NCI-H2196 treated with DMSO at 0.1 percent for 48 hours (cell line): ENCODE results near the gene DPM3.
"Not testable (repeated sequence)": the region's sequence is repeated elsewhere in the genome, so short reads cannot be mapped to it uniquely, and the experiment has no call there.

ENCODE experiments used
- DNase-seq: peaks from one replicate; lab custom pipeline; 2025; ENCODE audit not compliant: unreplicated experiment; lab: John Stamatoyannopoulos, UW

The DPM3 gene

DNA sequence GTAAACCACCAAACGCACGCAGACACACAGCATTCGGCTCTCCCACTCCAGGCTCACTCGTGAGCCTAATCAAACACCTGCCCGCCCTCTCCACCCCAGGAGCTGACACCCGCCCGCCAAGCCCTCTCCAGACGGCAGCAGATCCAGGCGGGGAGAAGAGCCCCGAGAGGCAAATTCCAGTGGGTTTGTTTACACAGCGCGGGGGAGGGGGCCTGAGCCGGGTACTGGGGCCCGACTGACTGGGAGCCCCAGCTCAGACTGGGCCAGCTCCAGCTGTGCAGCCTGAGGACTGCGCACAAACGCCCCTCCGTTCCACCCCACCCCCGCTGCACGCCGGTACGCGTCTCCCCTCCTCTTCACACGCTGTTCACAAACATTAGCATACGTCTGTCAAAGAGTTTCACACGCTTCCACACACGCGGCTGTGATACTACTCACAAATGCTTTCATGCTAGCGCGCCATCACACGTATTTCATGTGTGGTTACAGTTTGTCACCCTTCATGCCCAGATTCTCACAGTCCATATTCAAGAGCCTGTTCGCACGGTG lies 13.7 kb downstream of the DPM3 start:
- DNase-seq, result peak; percentile 62

DNA sequence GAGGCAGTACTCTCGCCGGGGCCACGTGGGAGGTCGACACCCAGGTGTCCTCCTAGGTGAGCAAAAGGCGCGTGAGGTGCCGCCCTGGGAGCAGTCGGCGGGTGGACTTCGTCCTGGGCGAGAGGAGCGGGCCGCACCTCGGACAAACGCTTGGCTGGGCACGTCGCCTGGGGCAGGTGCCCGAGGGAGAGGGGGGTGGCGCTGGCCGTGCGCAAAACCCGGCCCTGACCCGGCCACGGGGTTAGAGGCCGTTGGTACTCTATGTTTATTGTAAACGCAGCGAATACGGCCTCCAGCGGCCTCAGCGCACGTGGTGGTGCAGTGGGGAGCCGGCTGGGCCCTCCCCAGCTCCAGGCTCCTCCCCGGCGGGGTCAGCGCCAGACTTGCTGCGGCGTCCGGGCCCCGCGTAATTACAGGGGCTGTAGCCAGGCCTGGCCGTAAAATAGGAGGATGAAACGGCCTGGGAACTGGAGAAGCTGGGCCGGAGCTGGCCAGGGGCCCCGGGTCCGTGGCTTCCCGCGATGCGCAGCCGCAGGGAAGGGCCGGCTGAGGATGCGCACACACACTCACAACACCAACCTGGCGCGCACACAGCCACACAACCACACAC lies 14.3 kb downstream of the DPM3 start:
- peak; percentile 63 for DNase-seq

DNA sequence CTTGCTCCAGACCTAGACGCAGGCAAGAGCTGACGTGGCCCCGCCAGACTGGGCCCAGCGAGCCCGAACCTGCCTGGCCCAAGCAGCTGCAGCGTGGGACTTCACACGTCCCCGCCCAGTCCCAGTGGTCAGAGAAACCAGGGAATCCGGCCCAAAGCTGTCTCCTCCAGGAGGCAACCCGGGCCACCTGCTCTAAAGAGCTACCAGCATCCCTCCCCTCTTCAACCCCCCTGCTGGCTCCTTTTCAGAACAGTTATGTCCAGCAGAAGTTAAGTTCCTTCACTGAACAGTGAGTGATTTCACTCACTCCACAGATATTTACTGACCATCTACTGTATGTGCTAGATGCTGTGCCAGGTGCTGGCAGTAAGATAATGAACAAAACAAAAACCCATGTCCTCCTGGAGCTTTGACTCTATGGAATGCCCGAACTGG lies 14.8 kb downstream of the DPM3 start:
- DNase-seq, result no peak

DNA sequence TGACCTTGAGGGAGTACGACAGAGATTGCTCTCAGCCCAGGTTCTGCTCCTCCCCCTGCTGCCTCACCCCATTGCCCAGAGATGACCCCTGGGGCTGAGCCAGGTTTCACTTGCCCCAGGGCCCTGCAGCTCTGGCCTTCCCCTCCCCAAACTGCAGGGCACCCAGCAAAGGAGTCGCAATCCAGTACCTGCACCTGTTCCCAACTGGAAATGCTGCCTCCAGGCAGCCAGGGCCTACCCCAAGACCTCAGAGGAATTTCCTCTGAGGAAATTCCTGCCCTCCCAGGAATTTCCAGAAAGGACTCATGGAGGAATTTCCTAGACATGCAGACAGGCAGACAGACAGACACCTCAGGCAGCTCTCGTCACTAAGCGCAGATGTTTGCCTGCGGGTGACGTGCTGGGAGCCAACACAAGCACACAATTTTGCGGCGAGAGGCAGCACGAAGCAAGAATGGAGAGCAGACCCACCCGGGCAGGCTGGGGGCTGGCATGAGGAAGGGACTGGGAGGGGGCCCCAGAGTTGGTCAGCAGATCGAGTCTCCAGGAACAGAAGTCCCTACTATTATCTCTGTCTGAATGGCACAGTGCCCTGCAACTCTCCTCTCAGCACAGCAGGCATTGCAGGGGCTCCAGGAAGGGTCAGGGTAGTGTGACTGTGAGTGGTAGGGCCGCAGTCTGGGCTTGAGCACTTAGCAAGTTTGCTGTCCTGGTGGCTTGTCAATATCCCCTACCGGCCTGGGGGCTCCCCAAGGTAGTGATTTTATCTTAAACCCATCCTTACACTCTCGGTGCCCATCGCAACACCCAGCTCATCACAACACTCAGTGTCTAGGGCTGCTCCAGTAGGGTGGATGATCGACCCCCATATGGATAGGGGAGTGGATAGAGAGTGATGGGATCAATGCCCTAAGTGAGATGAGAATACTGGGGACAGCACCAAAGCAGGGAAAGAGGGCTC lies 15.5 kb downstream of the DPM3 start:
- DNase-seq, result no peak

DNA sequence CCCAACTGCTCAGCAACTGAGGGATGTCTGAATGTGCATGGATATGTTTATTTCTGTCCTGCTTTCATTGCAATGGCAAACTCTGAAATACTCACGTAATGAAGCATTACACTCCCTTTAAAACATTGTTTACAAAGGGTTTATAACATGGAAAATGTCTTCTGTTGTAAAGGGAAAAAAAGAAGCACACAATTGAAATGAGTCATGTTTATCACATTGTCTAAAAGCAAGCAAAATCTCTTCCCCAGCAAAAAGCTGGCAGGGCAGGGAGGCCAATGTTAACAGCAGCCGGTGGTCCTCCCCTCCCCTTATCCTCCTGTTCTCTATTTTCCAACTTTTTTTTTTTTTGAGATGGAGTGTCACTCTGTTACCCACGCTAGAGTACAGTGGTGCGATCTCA lies 16.5 kb downstream of the DPM3 start:
- DNase-seq, result no peak

DNA sequence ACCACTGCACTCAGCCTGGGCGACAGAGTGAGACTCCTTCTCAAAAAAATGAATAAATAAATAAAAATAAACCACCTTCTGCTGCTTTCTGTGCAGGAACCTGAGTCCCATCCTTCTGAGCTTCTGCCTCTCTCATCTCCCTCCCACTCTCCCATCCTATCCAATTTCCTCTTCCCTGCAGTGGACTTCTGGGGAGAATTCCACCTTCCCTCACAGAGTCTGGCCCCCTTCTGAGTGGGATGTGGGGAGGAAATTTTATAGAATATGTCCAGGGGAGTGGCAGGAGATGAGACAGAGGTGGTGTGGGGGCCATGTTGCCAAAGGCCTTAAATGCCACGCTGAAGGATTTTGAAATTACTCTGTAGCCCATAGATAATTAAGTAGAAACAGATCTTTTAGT lies 18.0 kb downstream of the DPM3 start:
- no peak for DNase-seq

DNA sequence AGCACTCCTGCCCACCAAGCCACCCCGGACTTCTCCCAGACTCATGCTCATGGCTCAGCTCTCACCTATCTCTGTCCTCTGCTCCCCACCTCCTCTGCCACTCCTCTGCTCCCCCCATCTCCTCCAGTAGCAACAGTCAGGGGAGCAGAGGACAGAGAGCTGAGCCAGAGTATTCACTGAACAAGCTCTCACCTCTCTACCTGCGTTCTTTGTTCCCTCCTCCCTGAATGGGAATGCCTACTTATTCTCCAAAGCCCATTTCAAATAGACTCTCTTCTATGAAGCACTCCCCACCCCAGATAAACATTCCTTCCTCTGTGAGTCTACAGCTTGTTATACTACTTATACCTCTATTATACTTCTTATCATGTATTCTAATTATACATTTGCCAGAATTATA lies 19.1 kb downstream of the DPM3 start:
- DNase-seq, result no peak

DNA sequence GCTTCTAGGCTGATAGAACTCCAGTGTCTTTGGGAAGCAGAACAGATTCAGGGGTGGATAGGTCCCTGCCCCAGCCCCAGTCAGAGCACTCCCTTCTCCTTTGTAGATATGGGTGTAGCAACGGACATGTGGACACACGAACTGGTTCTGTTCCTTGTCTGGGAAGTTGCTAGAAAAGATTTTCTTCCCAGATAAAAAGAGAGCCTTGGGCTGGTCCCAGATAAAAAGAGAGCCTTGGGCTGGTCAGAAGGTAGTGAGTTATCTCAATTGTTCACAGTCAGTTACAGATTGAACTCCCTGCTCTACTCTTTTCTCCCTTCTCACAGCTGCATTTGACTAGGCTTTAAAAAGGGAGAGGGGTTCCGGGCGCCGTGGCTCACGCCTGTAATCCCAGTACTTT lies 20.1 kb downstream of the DPM3 start:
- DNase-seq, result no peak

DNA sequence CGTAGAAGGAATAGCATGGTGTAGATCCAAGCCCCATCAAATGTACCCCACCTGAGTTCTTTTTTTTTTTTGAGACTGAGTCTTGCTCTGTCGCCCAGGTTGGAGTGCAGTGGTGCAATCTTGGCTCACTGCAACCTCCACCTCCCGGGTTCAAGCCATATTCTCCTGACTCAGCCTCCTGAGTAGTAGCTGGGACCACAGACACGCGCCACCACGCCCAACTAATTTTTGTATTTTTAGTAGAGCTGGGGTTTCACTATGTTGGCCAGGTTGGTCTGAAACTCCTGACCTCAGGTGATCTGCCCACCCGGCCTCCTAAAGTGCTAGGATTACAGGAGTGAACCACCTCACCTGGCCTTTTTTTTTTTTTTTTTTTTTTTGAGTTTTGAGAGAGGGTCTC lies 22.2 kb downstream of the DPM3 start:
- not testable (repeated sequence) for DNase-seq

DNA sequence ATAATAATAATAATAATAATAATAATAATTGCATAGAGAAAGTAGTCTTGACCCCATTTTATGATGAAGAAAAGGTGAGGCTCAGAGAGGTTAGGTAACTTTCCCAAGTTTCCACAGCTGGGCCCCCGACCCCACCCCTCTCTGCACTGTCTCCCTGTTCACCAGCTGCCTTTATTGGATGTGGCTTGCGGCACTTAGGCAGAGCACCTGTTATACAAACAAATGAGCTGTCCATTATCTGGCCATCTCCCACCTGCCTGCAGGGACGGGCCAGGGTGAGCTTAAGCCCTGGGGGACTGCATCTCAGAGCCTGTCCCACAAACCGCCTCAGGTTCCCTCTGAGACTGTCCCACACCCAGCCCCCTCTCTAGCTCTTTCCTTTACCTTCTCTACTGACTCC lies 22.7 kb downstream of the DPM3 start:
- no peak for DNase-seq

DNA sequence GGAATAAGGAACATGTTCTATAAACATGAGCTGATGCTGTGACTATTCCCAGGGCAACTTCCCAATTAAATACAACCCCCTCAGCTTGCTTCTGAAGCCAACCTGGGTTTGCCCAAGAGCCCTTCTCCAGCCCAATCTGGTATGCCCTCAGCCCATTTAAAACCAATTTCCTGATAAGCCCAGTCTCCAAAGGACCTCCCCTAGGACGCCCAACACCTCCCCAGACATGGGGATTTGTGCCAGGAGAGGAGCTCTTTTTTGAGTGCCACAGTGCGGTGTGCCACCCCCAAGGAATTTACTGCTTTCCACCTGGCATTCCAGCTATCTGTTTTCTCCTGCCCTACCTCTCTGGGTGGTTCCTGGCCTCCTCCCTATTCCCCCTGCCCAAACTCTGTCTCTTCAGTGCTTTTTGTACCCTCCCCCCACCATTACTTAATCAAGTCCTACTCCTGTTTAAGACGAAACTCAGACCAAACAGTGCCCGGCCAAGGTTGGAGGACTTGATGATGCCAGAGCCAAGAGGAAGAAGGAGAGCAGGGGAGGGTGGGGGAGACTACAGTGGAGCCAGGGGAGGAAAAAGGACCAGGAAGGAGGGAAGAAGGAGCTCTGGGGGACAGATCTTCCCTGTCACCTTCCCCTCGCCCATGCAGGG lies 24.1 kb downstream of the DPM3 start:
- DNase-seq, result no peak

DNA sequence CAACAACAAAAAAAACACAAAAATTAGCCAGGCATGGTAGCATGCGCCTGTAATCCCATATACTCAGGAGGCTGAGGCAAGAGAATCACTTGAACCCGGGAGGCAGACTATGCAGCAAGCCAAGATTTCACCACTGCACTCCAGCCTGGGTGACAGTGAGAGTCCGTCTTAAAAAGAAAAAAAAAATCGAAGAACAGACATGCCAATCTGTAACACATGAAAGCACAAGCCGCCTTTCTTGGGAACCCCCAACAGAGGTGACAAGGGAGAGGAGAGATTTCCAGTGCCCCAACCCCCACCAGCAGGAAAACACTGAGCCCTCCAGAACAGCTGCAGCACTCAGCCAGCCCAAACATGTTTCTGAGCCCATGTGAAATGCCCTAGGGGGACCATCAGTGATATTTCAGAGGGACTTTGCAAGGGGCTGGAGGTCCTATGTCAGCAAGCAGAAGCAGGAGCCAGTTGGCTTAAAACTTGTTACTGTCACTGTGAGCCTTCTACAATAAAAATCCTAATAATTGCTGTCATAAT lies 26.8 kb downstream of the DPM3 start:
- DNase-seq, result no peak

DNA sequence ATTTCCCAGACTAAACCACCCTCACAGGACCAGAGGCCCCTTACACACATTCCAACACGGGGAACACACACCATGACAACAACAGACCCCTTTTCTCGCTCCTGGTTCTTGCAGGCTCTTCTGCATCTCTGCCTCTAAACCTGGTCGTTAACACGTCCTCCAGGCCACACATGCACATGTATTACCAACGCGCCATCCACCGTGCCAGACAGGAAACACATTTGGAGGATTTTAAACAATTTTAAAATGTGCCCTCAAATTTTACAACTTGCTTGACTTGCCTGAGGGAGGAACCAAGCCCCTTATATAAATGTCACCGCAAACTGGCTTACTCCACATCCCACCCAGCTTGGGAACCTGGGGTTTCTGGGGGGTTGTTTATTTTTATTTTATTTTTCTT lies 29.5 kb downstream of the DPM3 start:
- no peak for DNase-seq

DNA sequence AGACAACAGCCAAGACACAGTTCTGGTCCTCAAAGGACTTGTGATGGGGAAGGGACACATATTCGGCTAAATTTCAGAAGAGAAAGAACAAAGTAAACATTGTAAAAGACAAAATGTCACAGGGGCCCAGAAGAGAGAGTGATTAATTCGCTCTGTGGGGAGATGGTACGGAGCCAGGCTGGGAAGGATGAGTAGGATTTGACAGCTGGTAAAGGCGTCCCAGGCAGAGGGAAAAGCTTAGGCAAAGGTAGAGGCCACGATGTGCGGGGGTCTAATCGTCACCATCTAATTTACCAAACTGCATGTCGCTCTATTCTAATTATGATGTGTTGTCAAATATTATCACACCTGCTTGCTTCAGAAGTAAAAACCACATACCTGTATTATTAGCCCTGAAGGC lies 29.9 kb downstream of the DPM3 start:
- DNase-seq, result no peak

DNA sequence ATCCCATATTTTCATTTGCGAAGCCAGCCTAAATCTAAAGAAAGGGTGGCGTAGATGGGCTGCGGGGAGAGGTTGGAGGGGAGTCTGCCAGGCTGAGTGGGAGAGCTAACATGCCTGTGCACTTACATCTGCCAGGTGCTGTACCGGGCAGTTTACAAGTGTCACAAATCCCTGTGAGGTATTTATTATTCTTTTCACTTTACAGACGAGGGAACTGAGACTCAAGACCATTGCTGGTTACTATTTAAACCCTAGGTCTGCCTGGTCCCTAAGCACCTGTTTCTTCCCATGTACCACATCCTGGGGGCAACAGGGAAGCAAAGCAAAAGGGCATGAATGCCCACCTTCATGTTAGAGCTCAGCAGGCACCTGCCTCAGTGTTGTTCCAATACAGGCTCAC lies 32.0 kb downstream of the DPM3 start:
- no peak for DNase-seq

DNA sequence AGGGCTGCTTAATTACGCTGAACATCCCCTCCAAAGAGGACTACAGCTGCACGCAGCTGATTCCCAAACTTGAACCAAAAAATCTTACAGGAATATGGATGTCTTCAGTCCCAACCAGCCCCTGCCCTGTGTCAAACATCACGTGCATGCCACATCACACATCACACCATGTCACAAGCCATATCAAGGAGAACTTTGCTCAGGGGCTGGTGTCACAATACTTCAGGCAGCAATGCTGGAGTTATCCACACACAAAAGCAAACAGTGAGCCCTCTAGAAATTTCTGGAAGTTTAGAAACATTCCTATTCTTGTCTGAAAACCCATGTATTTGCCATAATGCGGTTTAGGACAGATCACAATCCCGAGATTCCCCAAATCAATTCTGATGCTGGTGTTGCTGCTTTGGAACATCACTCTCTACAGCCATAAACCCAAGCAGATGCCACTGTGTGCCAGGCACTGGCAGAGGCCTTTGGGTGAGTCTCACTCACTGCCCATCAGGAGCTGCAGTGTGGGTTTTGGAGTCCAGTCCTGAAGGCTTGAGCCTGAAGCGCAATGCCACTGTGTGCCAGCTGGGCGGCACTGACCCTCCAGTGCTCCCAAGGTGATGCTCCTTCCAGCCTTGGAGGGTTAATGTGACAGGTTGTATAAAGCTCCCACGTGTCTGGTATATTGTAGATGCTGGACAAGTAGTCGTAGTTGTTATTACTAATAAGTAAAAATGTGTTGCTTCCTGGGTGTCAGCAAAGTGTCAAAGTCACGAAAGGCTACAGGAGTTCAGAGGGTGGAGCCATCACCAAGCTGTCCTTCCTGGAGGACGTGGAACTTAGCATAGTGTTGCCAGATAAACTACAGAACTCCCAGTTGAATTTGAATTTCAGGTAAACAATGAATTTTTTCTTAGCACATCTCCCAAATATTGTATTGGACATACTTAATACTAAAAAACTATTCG lies 32.7 kb downstream of the DPM3 start:
- DNase-seq, result no peak

DNA sequence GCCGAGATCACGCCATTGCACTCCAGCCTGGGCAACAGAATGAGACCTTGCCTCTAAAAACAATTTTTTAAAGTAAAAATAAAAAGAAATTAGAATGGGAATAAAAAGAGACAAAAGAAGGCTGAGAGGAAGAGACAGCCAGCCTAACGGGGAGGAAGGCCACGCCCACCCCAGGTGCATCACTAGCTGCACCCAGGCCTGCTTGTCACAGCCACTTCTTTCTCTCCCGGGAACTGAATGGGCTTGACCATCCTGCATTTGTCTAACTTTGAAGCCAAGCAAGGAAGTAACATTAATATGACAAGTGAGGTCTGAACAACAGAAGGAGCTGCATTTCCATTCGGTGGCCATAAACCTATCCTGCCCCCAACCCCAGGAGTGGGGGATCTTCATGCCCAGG lies 33.5 kb downstream of the DPM3 start:
- no peak for DNase-seq

DNA sequence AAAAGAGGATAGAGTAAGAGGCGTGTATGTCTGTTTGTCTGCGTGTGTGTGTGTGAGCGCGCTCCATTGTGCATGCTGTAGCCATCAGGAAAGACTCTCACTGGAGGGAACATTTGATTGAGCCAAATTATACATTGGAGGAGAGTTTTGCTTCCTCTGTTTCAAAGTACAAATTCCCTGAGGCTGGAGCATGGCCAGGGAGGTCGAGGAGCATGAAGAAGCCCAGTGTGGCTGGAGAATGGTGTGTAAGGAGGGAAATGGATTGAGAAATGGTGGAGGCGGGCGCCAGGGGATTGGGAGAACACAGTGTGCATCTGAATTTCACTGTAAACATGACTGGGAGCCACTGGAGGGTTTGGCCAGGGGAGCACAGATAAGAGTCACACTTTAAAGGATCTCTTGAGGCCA lies 34.7 kb downstream of the DPM3 start:
- DNase-seq, result no peak

DNA sequence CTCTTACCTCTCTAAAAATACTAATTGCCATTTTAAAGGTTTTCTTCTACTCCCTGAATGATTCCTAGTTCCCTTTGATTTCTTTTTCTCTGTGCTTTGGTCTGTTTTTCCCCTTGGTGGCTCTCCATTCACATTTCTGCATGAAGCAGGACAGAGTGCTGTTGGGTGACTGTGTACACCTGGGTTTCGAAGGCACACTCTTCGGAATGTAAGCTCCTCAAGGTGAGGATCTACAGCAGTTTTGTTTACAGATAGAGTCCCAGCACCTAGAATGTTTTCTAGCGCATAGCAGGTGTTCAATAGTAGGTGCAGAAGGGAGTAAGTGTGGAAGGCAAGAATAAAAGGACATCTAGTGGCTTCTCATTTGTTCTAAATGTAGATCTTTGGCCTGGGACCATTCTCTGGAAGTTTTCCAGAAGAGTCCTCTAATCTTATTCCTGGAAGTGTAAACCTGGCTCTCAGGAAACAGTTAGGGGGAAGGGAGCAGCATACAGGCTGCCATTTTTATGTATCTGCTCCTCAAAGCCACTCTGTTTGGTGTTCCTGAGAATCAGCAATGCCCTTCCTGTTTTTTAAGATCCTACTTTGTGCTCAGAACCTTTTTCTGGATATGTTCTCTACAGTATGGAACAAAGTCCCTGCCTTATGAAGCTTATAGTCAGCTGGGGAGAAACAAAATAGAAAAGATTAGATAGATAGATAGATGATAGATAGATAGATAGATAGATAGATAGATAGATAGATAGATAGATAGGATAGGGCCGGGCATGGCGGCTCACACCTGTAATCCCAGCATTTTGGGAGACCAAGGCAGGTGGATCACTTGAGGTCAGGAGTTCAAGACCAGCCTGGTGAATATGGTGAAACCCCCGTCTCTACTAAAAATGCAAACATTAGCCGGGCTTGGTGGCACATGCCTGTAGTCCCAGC lies 35.5 kb downstream of the DPM3 start:
- DNase-seq, result no peak
